ENCODE measurements around the gene SMIM23.

The SMIM23 gene

GRCh38 chr5:171821286-171821685, 35.7 kb downstream of the SMIM23 start:
- Histone ChIP-seq H3K27me3 (ENCODE audit: insufficient read depth, poor library complexity, severe bottlenecking) (no peaks in the 10 kb centered on the region), H3K4me3 (replicated peaks; ENCODE audit: insufficient read depth, low read length) (no peak overlapping the region), H3K27ac (replicated peaks) (no peak overlapping the region)
- TF ChIP-seq SPI1 (IDR thresholded peaks at IDR 0.05; ENCODE audit: borderline replicate concordance, low read depth), result no peak
- no peak for TF ChIP-seq GABPA (IDR thresholded peaks at IDR 0.05; ENCODE audit: low read depth)
- TF ChIP-seq CTCF (IDR thresholded peaks at IDR 0.05; ENCODE audit: insufficient read depth, low read length), result no peak
- TF ChIP-seq POLR2AphosphoS5 (IDR thresholded peaks at IDR 0.05; ENCODE audit: low read depth), result no peak
- no peak for DNase-seq (ENCODE audit: low read depth in 1 of 2, low spot score in 1 of 2)

GRCh38 chr5:171823269-171823668, 37.7 kb downstream of the SMIM23 start:
- DNase-seq (ENCODE audit: low read depth in 1 of 2, low spot score in 1 of 2), result no peak
- H3K27me3 ChIP-seq (ENCODE audit: insufficient read depth, poor library complexity, severe bottlenecking), result no peaks in the 10 kb centered on the region
- H3K27ac ChIP-seq (replicated peaks), result no peak overlapping the region
- TF ChIP-seq SPI1 (IDR thresholded peaks at IDR 0.05; ENCODE audit: borderline replicate concordance, low read depth), result no peak
- no peak for TF ChIP-seq CTCF (IDR thresholded peaks at IDR 0.05; ENCODE audit: insufficient read depth, low read length)
- no peak for TF ChIP-seq GABPA (IDR thresholded peaks at IDR 0.05; ENCODE audit: low read depth)
- no peak for TF ChIP-seq POLR2AphosphoS5 (IDR thresholded peaks at IDR 0.05; ENCODE audit: low read depth)
- TF ChIP-seq REST (IDR thresholded peaks at IDR 0.05; ENCODE audit: insufficient replicate concordance, low read depth), result no peak
- H3K4me3 ChIP-seq (replicated peaks; ENCODE audit: insufficient read depth, low read length), result no peak overlapping the region

- H3K4me3 ChIP-seq (replicated peaks; ENCODE audit: insufficient read depth, low read length), result no peak overlapping the region
- no peaks in the 10 kb centered on the region for H3K27me3 ChIP-seq (ENCODE audit: insufficient read depth, poor library complexity, severe bottlenecking)
- no peak for DNase-seq (ENCODE audit: low read depth in 1 of 2, low spot score in 1 of 2)
- no peak for TF ChIP-seq GABPA (IDR thresholded peaks at IDR 0.05; ENCODE audit: low read depth)
- no peak for TF ChIP-seq SPI1 (IDR thresholded peaks at IDR 0.05; ENCODE audit: borderline replicate concordance, low read depth)
- no peak for TF ChIP-seq REST (IDR thresholded peaks at IDR 0.05; ENCODE audit: insufficient replicate concordance, low read depth)
- TF ChIP-seq POLR2AphosphoS5 (IDR thresholded peaks at IDR 0.05; ENCODE audit: low read depth), result no peak
- TF ChIP-seq CTCF (IDR thresholded peaks at IDR 0.05; ENCODE audit: insufficient read depth, low read length), result no peak
- H3K27ac ChIP-seq (replicated peaks), result no peak overlapping the region
Observed at GRCh38 chr5:171825051-171825450, 39.4 kb downstream of the SMIM23 start.

- H3K27me3 ChIP-seq (ENCODE audit: insufficient read depth, poor library complexity, severe bottlenecking), result no peaks in the 10 kb centered on the region
- TF ChIP-seq CTCF (IDR thresholded peaks at IDR 0.05; ENCODE audit: insufficient read depth, low read length) (no peak), GABPA (IDR thresholded peaks at IDR 0.05; ENCODE audit: low read depth) (no peak), REST (IDR thresholded peaks at IDR 0.05; ENCODE audit: insufficient replicate concordance, low read depth) (no peak), SPI1 (IDR thresholded peaks at IDR 0.05; ENCODE audit: borderline replicate concordance, low read depth) (no peak), POLR2AphosphoS5 (IDR thresholded peaks at IDR 0.05; ENCODE audit: low read depth) (no peak)
- H3K4me3 ChIP-seq (replicated peaks; ENCODE audit: insufficient read depth, low read length), result no peak overlapping the region
- no peak overlapping the region for H3K27ac ChIP-seq (replicated peaks)
- no peak for DNase-seq (ENCODE audit: low read depth in 1 of 2, low spot score in 1 of 2)
Observed at GRCh38 chr5:171826132-171826531, 40.5 kb downstream of the SMIM23 start.

Measured in HL-60 (cell line).